GM12801 (cell line): ENCODE data around the gene IRX6.

Experiments
- TF ChIP-seq, protein P1 (sequence below): IDR thresholded peaks from one replicate; pipeline ENCODE4 v1.5.1; 2011; ENCODE audit warnings: control low read depth; ENCODE audit not compliant: insufficient read length; ENCODE audit errors: extremely low read depth

Gene IRX6

DNA sequence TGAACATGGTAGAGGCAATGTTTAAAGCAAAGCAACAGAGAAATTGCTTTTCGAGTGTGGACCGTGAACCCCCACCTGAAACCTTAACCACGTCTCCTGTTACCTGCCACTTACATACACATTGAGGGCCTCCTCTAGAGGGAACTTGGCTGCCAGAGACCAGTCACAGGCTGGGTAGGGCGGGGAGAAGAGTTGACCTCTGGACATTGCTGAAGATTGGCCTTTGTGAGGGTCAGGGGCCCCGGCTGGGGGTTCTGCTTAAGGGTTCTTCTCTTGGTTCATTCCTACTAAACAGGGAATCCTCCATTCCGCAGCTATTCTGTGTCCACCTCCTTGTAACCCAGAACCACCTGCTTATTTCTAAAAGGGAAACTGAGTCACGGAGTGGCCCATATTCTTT lies 53.8 kb downstream of the IRX6 start:
- TF ChIP-seq, protein P1, sequence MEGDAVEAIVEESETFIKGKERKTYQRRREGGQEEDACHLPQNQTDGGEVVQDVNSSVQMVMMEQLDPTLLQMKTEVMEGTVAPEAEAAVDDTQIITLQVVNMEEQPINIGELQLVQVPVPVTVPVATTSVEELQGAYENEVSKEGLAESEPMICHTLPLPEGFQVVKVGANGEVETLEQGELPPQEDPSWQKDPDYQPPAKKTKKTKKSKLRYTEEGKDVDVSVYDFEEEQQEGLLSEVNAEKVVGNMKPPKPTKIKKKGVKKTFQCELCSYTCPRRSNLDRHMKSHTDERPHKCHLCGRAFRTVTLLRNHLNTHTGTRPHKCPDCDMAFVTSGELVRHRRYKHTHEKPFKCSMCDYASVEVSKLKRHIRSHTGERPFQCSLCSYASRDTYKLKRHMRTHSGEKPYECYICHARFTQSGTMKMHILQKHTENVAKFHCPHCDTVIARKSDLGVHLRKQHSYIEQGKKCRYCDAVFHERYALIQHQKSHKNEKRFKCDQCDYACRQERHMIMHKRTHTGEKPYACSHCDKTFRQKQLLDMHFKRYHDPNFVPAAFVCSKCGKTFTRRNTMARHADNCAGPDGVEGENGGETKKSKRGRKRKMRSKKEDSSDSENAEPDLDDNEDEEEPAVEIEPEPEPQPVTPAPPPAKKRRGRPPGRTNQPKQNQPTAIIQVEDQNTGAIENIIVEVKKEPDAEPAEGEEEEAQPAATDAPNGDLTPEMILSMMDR = no peak

DNA sequence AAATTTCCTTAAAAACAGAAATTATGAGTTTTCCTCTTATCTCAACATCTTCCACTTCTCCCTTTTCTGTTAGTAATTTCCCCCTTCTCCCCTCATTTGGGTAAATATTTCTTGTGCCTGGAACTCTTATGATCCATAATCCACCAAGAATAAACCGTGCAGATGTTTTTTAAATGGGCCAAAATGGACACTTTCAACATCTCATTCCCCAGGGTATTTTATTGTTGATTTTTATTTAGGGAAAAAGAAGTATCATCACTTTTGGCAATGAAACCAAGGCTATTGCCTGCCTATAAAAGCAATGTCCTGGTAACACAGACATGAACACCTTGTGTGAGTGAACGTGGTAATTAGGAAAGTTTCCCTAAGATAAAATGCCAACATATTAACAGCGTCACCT lies 54.6 kb downstream of the IRX6 start:
- TF ChIP-seq, protein P1 = no peak

DNA sequence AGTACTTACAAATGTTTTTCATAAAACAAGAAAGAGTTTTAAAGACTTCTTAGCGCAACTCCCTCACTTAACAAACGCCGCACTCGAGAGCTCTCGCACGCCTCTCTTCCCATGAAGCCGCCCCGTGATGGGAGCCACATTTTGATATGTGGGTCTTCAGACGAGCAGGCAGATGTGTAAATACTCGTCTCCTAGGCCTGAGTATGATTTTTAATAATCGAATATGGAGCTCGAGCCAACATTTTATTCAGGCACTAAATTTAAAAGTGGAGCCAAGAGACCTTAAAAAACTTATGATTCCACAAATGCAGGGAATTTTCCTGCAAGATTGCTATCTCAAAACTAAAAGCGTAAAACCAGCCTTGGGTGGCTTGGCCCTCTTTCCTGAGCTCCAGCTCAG lies 55.4 kb downstream of the IRX6 start:
- TF ChIP-seq, protein P1 = no peak

DNA sequence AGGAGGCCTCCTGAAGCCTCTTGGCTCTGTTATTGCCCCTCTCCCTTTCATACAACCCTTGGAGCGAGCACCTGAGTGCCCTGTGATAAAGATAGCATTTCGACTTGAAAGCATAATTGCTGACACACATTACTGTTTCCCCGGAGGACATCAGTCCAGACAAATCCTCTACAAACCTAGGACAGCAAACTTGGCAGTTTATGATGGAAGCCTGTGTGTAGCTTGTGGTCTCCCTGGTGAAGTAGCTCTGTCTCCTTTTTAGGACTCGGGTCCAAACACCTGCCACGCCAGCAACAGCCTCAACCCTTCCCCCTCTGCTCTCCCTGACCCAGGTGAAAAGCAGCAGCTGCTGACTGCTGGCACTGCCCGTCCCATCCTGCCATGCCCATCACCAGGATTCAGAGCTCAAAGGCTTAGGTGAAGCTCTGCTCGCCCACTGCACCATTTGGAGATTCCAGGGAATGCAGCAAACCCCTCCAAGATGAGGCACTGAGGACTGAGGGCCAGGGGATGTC lies 55.9 kb downstream of the IRX6 start:
- TF ChIP-seq, protein P1 = no peak
